ENCODE data around the gene PLPPR1.

The PLPPR1 gene

DNA sequence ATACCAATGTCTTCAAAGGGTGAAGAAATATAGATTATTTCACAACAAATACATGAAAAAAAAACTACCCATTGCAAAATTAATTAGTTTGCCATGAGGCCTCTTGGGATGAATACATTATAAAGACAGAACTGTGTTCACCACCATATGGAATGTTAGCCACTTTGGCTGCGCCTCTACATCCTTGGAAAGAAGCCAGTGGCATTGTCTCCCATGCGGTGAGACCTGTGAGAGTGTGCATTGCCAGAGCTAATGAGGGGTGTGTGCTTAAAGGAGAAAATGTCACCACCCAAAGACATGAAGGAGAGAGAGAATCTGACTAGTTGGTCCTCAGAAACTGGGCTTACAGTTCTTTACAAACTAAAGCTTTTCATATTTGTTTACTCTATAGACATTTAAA, 110.6 kb downstream of the PLPPR1 start:
- no peak overlapping the region for H3K27ac ChIP-seq
- TF ChIP-seq CTCF (conservative IDR thresholded peaks at IDR 0.05) (no peak), ZFX (IDR thresholded peaks at IDR 0.05) (no peak)

DNA sequence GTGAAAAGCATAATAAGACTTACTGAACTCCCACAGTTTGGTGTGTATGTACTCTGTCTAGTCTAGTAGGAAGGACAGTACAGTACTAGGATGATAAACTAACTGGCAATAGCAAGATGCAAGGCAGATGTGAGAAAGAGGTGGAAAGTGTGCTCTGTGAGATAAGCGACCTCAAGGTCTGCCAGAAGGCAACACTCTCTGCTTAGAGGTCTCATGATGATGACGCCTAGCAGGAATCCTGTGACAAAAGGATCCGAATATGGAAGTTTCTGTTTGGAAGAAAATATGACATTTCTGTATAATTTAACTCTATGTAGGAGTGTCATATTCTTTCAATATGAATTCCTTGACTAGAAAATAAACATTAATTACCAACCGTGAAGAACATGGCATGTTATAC, 112.2 kb downstream of the PLPPR1 start:
- TF ChIP-seq ZFX (IDR thresholded peaks at IDR 0.05) = no peak
- TF ChIP-seq CTCF (conservative IDR thresholded peaks at IDR 0.05) = no peak
- no peak overlapping the region for H3K27ac ChIP-seq

- TF ChIP-seq CTCF (conservative IDR thresholded peaks at IDR 0.05) = no peak
These were observed 118.0 kb downstream of the PLPPR1 start for GRCh38 chr9:101146508-101146907.

DNA sequence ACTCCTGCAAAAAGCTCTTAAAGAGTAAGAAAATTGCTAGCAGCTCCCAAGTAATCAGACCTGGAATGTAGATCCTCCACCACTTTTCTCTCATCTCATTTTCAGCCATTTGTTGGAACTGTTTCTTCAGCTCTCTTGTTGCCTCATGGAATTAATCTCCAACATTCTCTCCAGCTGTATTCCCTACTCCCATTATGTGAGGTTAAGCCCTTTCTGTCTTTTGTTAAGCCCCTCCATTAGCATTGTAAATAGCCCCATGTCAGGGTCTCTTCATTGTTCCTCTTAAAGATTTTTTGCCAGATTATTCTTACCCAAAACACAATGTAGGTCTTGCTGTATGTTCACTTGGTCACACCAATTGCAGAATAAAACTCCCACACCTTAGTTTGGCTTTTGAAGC, 119.8 kb downstream of the PLPPR1 start:
- no peak for TF ChIP-seq ZFX (IDR thresholded peaks at IDR 0.05)
- no peak for TF ChIP-seq CTCF (conservative IDR thresholded peaks at IDR 0.05)
- no peak overlapping the region for H3K27ac ChIP-seq

More at GRCh38 chr9:101146508-101146907, 118.0 kb downstream of the PLPPR1 start:
- no peak overlapping the region for H3K27ac ChIP-seq

GRCh38 chr9:101158361-101158760, 129.8 kb downstream of the PLPPR1 start:
- TF ChIP-seq ZFX (IDR thresholded peaks at IDR 0.05) = no peak
- no peak for TF ChIP-seq CTCF (conservative IDR thresholded peaks at IDR 0.05)
- H3K27ac ChIP-seq = no peak overlapping the region

DNA sequence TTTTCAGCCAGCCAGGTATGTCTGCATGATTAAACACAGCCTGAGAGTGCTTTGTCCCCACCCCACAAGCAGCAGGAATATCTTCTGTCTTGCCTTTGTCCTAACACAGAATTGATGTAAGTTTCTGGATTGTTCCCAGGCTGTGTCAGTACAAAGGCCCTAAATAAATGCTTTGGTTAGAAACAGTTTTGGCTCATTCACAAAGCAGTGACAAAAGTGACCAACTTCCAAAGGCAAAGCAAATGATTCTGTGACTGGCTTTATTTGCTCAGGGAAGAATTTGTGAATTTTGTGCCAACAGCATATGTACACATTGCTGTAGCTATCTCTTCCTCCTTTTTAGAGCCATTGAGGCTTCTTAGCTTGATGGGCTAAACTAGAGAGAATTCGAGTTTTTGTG, 133.7 kb downstream of the PLPPR1 start:
- H3K27ac ChIP-seq = no peak overlapping the region
- TF ChIP-seq ZFX (IDR thresholded peaks at IDR 0.05) = no peak
- no peak for TF ChIP-seq CTCF (conservative IDR thresholded peaks at IDR 0.05)

DNA sequence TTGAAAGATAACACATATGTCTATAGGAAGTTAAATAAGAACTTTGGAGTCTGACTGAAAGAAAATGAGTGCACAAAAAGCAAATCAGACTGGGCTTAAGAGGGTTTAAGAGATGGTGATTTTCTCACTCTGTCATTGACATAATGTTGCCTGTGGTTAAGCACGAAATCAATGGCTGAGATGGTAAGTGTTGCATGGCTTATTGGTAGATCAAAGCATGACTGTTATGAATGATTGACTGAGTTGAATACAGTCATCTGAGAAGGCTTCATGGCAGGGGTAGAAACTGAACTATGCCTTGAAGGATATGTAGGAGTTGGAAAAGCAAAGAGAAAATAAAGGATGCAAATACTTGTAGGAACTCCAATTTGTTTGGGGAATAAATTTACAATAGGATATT, 136.6 kb downstream of the PLPPR1 start:
- no peak overlapping the region for H3K27ac ChIP-seq
- TF ChIP-seq CTCF (conservative IDR thresholded peaks at IDR 0.05) = no peak
- no peak for TF ChIP-seq ZFX (IDR thresholded peaks at IDR 0.05)
